GM18505 (cell line): ENCODE measurements around the gene ZNF747.

Experiments used
- ATAC-seq: cut with Tn5 transposase; IDR thresholded peaks from one replicate; pipeline ENCODE4 v1.9.1; 2021; ENCODE audit not compliant: unreplicated experiment
- POLR2A ChIP-seq: IDR thresholded peaks from 4 replicates; pipeline ENCODE4 v1.6.1; 2011; ENCODE audit warnings: borderline replicate concordance; ENCODE audit not compliant: insufficient read depth, insufficient read length; ENCODE audit errors: extremely low read depth

Gene ZNF747

GRCh38 chr16:30535106-30535776, 583 bp upstream of the ZNF747 start:
- no peak for TF ChIP-seq POLR2A
- no peak for ATAC-seq

- ATAC-seq: peak; percentile 7
- TF ChIP-seq POLR2A: no peak
Measured at GRCh38 chr16:30533748-30534367, 800 bp downstream of the ZNF747 start.

- no peak for TF ChIP-seq POLR2A
- ATAC-seq: no peak
Measured at GRCh38 chr16:30533146-30533522, 1.5 kb downstream of the ZNF747 start.

DNA sequence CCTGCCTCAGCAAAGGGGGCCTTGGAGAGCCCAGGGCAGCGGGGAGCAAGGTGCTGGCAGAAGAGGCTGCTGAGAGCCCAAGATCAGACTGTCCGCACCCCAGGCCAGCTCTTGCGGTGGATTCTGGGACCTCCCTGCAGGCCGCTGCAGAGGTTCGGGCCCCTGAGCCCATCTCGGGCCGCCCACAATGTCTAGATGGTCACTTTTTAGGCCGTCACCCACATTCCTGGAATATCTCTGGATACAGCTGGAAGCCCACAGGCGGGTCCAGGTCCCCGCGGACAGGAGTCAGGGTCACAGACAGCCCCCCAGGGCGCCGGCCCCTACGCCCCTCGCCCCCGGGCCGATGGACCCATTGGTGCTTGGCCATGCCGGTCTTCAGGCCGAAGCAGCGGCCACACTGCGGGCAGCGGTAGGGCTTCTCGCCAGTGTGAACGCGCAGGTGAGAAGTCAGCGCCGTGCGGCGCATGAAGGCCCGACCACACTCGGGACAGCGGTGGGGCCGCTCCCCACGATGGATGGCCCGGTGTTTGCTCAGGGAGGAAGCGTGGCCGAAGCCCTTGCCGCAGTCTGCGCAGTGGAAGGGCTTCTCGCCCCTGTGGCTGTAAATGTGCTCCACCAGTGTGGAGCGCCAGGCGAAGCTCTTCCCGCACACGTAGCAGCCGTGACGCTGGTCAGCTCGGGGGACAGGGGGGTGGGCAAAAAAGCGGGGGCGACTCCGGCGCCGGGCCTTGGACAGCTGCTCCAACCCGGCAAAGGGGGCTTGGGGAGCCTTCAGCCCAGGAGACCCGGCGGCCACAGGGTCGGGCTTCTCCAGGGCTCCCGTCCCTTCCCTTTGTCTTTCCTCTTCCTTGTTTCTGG, 2.1 kb downstream of the ZNF747 start:
- TF ChIP-seq POLR2A: no peak
- ATAC-seq: no peak

DNA sequence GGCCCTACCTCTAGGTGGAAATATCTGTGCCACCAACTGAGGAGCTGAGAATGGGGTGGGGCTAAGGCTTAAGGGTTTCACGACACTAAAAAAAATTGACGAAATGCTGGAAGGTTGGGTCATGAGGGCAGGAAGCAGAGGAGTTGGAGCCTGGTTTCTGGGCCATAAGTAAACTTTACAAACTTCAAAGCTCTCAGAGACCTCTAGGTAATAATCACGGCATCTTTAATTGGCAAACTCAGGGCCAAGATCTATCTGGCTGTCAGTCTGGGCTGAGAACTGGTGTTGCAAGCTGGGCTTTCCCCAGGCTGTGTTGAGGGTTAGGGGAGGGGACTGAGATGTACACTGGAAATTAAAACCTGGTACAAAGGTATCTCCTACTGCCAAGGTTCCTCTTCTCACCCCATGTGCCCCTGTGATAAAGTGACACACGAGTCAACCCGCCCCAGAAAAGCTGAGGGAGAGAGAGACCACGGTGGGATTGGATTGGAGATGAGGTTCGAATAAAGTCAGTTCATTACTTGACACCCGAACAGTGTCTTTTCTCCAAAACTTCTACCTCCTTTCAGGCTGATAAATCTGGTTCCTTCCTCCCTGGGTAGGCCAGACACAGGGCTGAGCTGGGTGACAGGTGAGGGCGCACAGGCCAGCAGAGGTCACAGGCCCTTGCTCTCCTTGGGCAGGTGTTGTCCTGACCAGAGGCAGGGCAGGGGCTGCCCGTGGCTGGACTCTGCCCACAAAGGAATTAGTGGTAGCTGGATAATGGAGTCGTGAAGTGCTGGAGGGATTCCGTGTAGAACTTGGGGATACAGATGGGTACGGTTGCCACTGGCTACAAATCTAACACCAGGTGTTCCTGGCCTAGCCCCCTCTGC, 4.3 kb downstream of the ZNF747 start:
- no peak for TF ChIP-seq POLR2A
- no peak for ATAC-seq

GRCh38 chr16:30528799-30529457, 5.7 kb downstream of the ZNF747 start:
- ATAC-seq: no peak
- TF ChIP-seq POLR2A: no peak

DNA sequence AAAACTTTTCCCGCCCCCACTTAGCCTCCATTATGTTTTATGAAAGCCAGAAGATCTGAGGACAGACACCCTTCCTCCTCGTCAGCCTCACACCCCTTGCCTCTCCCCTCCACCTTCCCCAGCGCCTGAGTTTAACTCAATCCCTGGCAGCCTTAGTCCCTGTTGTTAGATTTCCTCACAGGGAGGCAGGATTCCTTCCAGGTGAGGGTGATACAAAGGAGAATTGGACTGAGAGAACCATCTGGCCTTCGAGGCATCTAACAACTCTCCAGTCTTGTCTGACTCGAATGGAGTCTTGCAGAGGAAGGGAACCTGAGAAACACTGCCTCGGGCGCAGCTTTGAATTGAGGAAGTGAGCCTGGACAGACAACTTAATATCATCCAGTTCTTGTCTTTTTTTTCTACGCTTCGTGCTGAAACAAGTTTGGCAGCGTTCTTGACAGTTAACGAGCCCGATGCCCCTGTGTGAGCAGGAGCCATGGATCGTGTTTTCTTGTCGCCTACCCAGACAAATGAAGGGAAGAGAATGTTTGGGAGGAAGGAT, 7.0 kb downstream of the ZNF747 start:
- no peak for TF ChIP-seq POLR2A
- ATAC-seq: no peak

DNA sequence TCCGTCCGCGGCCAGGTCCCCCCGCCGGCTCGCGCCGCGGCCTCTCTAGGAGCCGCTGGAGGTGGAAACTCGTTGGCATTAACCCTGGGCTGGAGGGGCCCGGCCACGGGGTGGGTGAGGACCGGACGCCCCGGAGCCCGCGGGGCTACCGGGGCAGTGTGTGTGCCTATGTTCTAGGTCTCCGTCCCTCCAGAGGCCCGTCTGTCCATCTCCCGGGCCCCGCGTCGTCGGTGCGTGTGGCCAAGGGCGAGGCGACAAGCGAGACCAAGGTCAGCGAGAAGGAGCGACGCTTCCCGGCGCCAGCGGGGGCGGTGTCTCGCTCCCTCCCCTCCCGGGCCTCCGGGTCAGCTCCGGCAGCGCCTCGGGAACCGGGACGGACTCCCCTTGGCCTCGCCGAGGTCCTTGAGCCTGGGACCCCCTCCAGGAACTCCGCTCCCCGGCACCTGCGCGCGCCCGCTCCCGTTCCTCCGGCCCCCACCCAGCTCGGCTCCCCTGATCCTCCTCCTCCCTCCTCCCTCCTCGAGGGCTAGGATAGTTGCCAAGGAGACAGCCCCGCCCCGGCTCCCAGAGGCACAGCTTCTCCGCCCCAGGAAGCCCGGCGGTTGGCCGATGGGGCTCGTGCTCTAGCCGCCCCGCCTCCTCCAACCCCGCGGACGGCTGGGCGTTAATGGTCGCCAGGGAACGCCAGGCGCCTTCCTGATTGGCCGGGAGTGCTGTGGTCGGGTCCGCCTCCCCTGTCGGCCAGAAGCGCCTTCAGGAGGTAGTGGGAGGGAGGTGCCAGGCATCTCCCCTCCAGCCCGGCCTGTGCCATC, 7.6 kb downstream of the ZNF747 start:
- ATAC-seq: peak; percentile 61
- TF ChIP-seq POLR2A: peak; percentile 61

DNA sequence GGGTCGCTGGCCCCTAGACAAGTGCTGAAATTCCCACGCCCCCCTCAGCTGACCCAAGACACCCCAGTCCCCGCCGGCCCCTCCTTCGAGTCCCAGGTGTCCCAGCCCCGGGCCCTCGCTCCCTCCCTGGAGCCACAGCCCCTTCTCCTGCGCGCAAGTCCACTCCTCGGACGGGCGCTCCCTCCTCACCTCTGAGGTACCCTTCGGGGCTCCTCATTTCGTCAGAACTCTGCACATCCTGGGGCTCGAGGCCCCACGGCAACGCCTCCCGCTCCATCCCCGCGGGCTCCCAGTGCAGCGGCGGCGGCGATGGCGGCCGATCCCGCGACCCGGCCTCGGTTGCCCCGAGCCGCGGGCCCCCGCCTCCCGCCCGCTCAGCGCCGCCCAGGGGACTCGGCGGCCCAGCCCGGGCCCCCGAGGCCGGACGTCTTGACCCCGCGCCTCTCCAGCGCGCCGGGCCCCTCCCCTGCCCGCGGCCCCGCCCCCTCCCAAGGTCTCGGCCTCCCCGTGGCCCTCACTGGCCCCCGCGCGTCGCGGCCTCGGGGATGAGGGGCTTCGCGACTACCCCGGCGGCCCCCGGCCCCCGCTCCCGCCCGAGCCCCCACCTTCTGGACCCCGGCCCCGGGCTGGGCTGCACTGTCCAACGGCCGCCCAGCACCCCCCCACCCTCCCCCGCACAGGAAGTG, 8.4 kb downstream of the ZNF747 start, which contains the start of gene ZNF768:
Gene ZNF768 (minus strand): TSS at position 430 of the 686 bp plus-strand sequence. CDS start 153 bp downstream, at position 277.
- ATAC-seq: peak; percentile 28
- no peak for TF ChIP-seq POLR2A

DNA sequence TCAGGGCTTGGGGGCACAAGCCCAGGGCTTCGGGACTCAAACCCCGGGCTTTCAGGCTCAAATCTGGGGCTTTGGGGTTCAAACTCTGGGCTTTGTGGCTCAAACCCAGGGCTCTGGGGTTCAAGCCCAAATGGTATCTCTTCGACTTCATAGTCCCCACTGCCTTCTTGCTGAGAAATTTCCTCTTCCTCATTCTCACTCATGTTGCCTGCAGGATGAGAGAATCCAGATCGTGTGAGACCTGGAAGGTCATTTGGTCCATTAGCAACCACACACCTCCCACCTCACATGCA, 8.9 kb downstream of the ZNF747 start:
- no peak for TF ChIP-seq POLR2A
- no peak for ATAC-seq

DNA sequence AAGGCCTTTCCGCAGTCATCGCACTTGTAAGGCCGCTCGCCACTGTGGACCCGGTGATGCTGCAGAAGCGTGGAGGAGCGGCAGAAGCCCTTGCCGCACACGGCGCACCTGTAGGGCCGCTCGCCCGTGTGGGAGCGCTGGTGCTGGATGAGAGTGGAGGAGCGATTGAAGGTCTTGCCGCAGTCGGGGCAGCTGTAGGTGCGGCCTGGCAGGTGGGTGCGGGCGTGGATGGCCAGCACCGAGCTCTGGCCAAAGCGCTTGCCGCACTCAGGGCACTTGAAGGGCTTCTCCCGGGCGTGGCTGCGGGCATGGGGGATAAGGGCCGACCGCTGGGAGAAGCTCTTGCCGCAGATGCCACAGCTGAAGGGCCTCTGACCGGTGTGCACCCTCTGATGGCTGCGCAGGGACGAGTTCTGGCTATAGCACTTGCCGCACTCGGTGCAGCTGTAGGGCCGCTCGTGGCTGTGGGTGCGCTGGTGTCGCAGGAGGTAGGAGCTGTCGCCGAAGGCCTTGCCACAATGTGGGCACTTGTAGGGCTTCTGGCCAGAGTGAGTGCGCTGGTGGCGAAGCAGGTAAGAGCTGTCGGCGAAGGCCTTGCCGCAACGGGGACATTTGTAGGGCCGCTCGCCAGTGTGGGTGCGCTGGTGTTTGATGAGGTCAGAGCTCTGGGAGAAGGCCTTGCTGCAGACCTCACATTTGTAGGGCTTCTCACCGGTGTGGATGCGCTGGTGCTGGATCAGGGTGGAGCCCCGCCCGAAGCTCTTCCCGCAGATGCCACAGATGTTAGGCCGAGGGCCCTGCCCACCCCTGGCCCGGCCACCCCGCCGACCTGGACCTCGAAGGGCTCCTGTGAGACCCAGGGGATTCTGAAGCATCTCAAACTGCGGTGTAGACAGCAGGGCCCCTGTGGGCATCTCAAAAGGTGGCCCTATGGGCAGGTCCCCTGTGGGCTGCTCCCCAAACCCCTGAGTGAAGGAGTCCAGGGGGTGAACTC, 9.8 kb downstream of the ZNF747 start:
- no peak for ATAC-seq
- TF ChIP-seq POLR2A: no peak
